Tibial nerve (tissue), 3 donors: ENCODE results near the gene ADGRG1.

Experiments
- CTCF ChIP-seq, 5 experiments: fragments of 200-600 bp in 3 of 5; fragments of 450-650 bp in 2 of 5; sonication (generic) in 3 of 5; IDR thresholded peaks; one replicate each; pipeline ENCODE4 v1.5.1; 2016 to 2019; ENCODE audit warnings: antibody characterized with exemption in 5 of 5, mild to moderate bottlenecking in 3 of 5, moderate library complexity in 2 of 5
- POLR2A ChIP-seq, 2 donors: fragments of 450-650 bp; IDR thresholded peaks; one replicate each; pipeline ENCODE4 v1.6.1; 2017; ENCODE audit warnings: antibody characterized with exemption in 2 of 2, mild to moderate bottlenecking in 2 of 2, moderate library complexity in 2 of 2

- TF ChIP-seq CTCF (IDR thresholded peaks at IDR 0.05) (no peak), POLR2A (IDR thresholded peaks at IDR 0.05) (no peak)
These were observed 15.5 kb downstream of the ADGRG1 start for GRCh38 chr16:57643910-57644309.
